NT2/D1 (cell line): Measurements from ENCODE around the gene C3.

Experiments
- DNase-seq: peaks from one replicate; pipeline ENCODE4 v3.0.0-alpha.2; 2011; ENCODE audit warnings: low read depth, low spot score
- H3K27me3 ChIP-seq: 2 replicates; pipeline ENCODE4 v1.6.0; 2011; ENCODE audit warnings: mild to moderate bottlenecking; ENCODE audit not compliant: insufficient read length, insufficient read depth
- H3K36me3 ChIP-seq: 2 replicates; pipeline ENCODE4 v1.6.1; 2011; ENCODE audit warnings: mild to moderate bottlenecking, low read length, mixed read lengths; ENCODE audit not compliant: insufficient read depth, insufficient read length
- H3K4me1 ChIP-seq: 2 replicates; pipeline ENCODE4 v1.5.1; 2011; ENCODE audit not compliant: insufficient read depth, insufficient read length
- H3K4me3 ChIP-seq: 2 replicates; pipeline ENCODE4 v1.5.1; 2011; ENCODE audit warnings: low read depth; ENCODE audit not compliant: insufficient read length
- H3K9ac ChIP-seq: 2 replicates; pipeline ENCODE4 v1.6.0; 2011; ENCODE audit warnings: low read depth; ENCODE audit not compliant: insufficient read length
- H3K9me3 ChIP-seq: 2 replicates; pipeline ENCODE4 v1.5.1; 2011; ENCODE audit warnings: mild to moderate bottlenecking, low read length; ENCODE audit not compliant: insufficient read depth
- SUZ12 ChIP-seq: IDR thresholded peaks from 2 replicates; pipeline ENCODE4 v1.6.1; 2011; ENCODE audit not compliant: insufficient read length, insufficient read depth; ENCODE audit errors: extremely low read depth
- YY1 ChIP-seq: IDR thresholded peaks from 2 replicates; pipeline ENCODE4 v1.6.1; 2011; ENCODE audit not compliant: insufficient read length, insufficient read depth
- ZNF274 ChIP-seq: IDR thresholded peaks from 2 replicates; pipeline ENCODE4 v1.6.1; 2011; ENCODE audit warnings: mild to moderate bottlenecking, low read depth, low read length

Gene C3

GRCh38 chr19:6721138-6721474 lies 656 bp upstream of the C3 start:
- H3K9me3 ChIP-seq = no peaks in the 10 kb centered on the region
- H3K4me3 ChIP-seq = no peak overlapping the region
- TF ChIP-seq ZNF274 (no peak), YY1 (no peak), SUZ12 (no peak)
- H3K36me3 ChIP-seq = no peaks in the 10 kb centered on the region
- H3K4me1 ChIP-seq = peaks cover 10% of the 10 kb centered on the region
- no peaks in the 10 kb centered on the region for H3K27me3 ChIP-seq
- DNase-seq = no peak
- H3K9ac ChIP-seq = no peak overlapping the region

GRCh38 chr19:6719992-6720368 lies 470 bp downstream of the C3 start:
- Histone ChIP-seq H3K9ac (no peak overlapping the region), H3K4me1 (peaks cover 10% of the 10 kb centered on the region), H3K4me3 (no peak overlapping the region)

GRCh38 chr19:6719540-6719861 lies 949 bp downstream of the C3 start:
- Histone ChIP-seq H3K9ac (no peak overlapping the region), H3K27me3 (no peaks in the 10 kb centered on the region), H3K4me3 (no peak overlapping the region), H3K4me1 (peaks cover 6% of the 10 kb centered on the region), H3K36me3 (no peaks in the 10 kb centered on the region), H3K9me3 (no peaks in the 10 kb centered on the region)
- DNase-seq = no peak
- TF ChIP-seq ZNF274 (no peak), SUZ12 (no peak), YY1 (no peak)

More at GRCh38 chr19:6719992-6720368, 470 bp downstream of the C3 start:
- Histone ChIP-seq H3K9me3 (no peaks in the 10 kb centered on the region), H3K36me3 (no peaks in the 10 kb centered on the region), H3K27me3 (no peaks in the 10 kb centered on the region)
- TF ChIP-seq YY1 = no peak
- TF ChIP-seq SUZ12 = no peak
- TF ChIP-seq ZNF274 = no peak
- DNase-seq = no peak

- Histone ChIP-seq H3K9ac (no peak overlapping the region), H3K4me1 (peaks cover 8% of the 10 kb centered on the region), H3K27me3 (no peaks in the 10 kb centered on the region), H3K4me3 (no peak overlapping the region), H3K9me3 (no peaks in the 10 kb centered on the region), H3K36me3 (no peaks in the 10 kb centered on the region)
- TF ChIP-seq ZNF274 = no peak
- no peak for TF ChIP-seq SUZ12
- no peak for TF ChIP-seq YY1
- DNase-seq = no peak
Measured at GRCh38 chr19:6718741-6719539, 1.5 kb downstream of the C3 start.

- Histone ChIP-seq H3K36me3 (no peaks in the 10 kb centered on the region), H3K9me3 (no peaks in the 10 kb centered on the region), H3K4me1 (peaks cover 8% of the 10 kb centered on the region), H3K9ac (no peak overlapping the region), H3K4me3 (no peak overlapping the region), H3K27me3 (no peaks in the 10 kb centered on the region)
- DNase-seq = no peak
- TF ChIP-seq YY1 (no peak), ZNF274 (no peak), SUZ12 (no peak)
Measured at GRCh38 chr19:6718111-6718740, 2.2 kb downstream of the C3 start.

GRCh38 chr19:6717441-6717971 lies 2.9 kb downstream of the C3 start:
- Histone ChIP-seq H3K4me1 (peaks cover 8% of the 10 kb centered on the region), H3K9me3 (no peaks in the 10 kb centered on the region), H3K27me3 (no peaks in the 10 kb centered on the region), H3K36me3 (no peaks in the 10 kb centered on the region), H3K4me3 (no peak overlapping the region), H3K9ac (no peak overlapping the region)
- DNase-seq = no peak
- TF ChIP-seq YY1 = no peak
- TF ChIP-seq SUZ12 = no peak
- no peak for TF ChIP-seq ZNF274

- Histone ChIP-seq H3K9ac (no peak overlapping the region), H3K36me3 (peaks cover 2% of the 10 kb centered on the region), H3K9me3 (no peaks in the 10 kb centered on the region), H3K4me3 (no peak overlapping the region), H3K4me1 (peaks cover 8% of the 10 kb centered on the region), H3K27me3 (no peaks in the 10 kb centered on the region)
- no peak for DNase-seq
- TF ChIP-seq SUZ12 (no peak), ZNF274 (no peak), YY1 (no peak)
Measured at GRCh38 chr19:6717036-6717435, 3.4 kb downstream of the C3 start.
